HL-60/S4 treated with phorbol 12-myristate 13-acetate at 8.2 ng/mL for 4 days and 3 days (cell line): ENCODE measurements around the gene PRELID2.
"Not testable (repeated sequence)": the region's sequence is repeated elsewhere in the genome, so short reads cannot be mapped to it uniquely, and the experiment has no call there.

Source experiments
- in situ Hi-C: fragments of 300-500 bp; cut with MboI; formaldehyde crosslinking; loops from 2 replicates; pipeline ENCODE4 v1.15.0; 2022; ENCODE audit warnings: low sequenced_read_pairs

Gene PRELID2

DNA sequence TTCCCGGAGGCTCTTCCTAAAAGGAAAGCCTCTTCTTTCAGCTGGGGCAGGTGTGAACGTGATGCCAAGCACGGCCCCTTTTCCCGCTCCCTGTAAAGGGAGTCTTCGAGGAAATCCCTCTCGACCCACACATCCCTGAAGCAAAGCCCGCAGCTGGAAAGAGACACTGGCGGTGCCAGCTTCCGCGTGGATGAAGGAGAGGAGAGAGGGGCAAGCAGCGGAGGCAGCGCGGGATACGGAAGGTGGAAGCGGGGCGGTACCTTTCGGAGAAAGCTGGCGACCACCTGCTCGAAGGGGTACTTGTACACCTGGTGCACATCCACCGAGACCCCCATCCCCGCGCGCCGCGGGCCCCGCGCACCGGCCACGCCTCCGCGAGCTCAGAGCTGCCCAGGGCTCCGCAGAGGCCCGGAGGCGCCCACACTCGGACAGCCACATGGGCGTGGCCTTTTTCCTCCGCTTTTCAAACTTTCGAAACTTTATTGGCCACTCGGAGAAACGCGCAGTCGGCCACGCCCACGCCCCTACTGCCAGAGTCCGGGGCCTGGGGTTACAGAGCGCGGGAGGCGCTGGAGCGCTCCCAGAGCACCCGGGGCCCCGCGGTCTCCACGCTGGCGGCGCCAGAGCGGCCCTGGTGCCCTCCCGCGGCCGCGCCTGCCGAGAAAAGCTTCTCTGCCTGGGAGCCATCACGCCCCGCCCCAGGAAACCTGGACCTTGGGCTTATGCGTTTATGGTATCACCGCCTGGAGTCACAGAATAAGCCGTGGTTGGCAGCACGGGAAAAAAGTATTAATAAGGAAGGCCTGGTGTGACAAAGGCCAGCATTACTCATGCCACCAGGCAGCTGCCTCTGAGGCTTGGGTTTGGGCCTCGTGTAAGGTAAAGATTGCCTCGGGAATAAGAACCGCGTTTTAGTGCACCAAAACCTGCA lies at the start of gene PRELID2:
PRELID2 (minus strand) TSS at position 426 of the 931 bp plus-strand sequence; CDS start at position 335, 91 bp downstream.
- in situ Hi-C loops, result no loop called here

DNA sequence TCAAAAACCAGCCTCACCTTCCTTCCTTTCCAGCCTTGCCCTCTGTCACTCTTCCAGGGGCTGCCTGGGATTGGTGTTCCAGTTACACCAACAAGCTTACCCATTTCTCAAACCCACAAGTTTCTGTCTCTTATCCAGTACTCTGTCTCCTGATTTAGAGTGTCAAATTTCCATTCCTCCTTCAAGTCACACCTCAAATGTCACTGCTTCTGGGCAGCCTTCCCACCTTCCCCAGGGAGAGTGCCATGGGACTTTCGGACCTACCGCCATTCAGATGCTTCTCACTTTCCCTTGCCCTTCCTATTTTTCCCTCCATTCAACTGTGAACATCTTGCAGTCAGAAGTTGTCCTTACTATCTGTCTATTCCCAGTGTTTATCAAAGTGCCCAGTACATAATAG lies 39.6 kb upstream of the PRELID2 start:
- in situ Hi-C loops, result no loop called here

- in situ Hi-C loops, result no loop called here
These were observed 37.8 kb upstream of the PRELID2 start, which contains the start of gene GRXCR2 for GRCh38 chr5:145872914-145873313. Gene GRXCR2 (minus strand): TSS chr5:145873014. CDS start chr5:145872968, 46 bp downstream.

DNA sequence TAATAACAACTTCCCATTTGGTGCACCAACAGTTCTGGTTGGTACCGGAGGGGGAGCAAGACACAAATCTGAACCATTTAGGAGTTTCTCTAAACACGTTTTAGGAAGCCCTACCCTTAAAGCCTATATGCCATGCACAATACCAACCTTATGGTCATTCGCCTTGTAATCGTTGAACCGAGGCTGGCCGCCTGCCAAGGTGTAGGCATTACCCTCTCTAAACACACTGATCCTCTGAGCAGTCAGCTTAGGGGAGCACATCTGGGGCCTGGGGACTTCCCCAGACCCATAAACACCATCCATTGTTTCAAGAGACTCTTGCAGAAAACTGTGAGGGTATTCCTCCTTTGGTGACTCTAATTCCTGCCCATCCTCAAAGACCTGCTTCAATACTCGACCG lies 37.3 kb upstream of the PRELID2 start:
- in situ Hi-C loops, result no loop called here

GRCh38 chr5:145869753-145870152 lies 34.6 kb upstream of the PRELID2 start:
- in situ Hi-C loops, result no loop called here

DNA sequence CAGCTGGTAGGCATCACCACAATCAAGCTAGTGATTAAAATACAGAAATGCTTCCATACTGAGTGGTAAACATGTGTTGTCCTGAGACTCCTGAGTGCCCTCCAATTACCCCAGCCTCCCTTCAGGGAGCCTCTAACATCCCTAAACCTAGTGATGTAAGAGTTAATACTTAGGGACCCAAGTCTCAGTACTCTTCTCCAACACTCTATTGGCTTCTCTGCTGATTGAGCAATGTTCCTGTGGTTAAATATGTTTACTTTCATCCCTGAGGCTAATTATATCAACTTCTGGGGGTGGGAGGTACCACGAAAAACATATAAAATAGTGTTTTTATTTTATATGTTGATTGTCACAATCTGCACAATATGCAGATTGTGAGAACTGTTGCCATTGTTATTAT lies 32.7 kb upstream of the PRELID2 start:
- in situ Hi-C loops, result no loop called here

- in situ Hi-C loops, result not testable (repeated sequence)
These were observed 29.3 kb upstream of the PRELID2 start for GRCh38 chr5:145864432-145864831.

DNA sequence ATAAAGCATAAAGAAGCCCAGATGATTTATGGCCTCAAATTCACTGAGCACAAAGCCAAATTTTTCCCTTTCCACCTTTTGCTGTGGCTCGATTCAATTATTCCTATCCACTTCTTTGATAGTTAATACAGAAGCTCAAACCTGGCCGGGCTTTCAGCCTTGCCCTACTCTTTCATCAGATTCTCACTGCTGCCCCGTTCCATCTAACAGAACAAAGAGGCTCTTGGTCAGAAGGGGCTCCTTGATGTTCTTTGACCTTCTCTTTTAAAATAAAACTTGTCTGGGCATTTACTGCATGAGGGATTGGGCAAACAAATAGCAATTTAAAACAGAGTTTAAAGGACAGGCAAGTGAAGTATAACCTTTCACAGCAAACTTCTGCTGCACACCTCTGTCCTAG lies 27.9 kb upstream of the PRELID2 start:
- in situ Hi-C loops, result no loop called here

DNA sequence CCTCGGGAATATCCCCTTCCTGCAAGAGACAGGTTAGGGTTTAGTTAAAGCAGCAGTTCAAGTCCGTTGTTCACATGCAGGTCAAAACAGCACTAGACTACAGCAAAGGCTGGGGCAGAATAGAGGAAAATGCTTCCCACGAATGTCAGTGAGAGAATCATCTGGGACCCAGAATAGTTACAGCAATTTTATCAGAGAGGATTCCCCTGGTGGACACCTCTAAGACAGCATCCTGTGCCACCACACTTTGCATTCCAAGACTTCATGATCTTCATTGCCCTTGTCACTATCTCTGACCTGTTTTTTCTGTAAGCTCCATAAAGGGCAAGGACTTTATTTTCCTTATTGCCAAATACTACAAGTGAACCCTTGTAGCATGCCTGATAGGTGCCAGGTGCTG lies 24.8 kb upstream of the PRELID2 start:
- in situ Hi-C loops, result no loop called here

DNA sequence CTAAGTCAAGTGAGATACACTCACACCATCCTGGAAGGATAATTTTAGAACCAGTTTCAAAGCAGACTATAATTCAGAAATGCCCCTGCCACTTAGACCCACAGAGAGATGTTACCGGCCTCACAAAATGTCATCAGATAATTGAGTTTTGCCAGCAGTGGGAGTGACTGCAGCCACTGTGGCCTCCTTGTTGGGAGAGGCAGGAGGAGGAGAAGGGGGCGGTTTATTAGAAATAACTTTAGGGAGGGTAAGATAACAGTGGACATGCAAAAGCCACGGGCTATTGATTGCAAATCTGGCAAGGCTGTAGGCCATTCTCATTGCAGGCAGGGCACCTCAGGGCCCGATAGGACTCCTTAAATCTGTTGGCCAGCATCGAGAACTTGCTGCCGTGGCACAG lies 24.3 kb upstream of the PRELID2 start:
- in situ Hi-C loops, result no loop called here

DNA sequence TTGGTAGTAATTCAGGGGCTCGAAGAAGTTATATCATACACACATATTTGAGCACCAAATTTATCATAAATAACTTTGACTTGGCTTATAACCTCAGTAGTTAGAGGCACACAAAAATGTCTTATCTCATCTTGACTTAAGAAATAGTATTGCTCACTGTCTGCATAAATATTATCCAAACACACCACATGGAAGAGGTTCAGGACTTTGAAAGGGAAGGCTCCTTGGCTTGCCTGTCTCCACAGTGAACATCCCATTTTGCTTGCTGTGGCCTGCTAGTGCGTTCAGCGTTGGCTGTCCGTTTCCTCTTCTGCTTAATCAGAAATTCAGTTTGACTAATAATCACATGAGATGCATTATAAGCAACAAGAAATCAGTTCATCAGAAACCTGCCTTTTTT lies 23.8 kb upstream of the PRELID2 start:
- in situ Hi-C loops, result no loop called here

GRCh38 chr5:145856285-145856818 lies 21.2 kb upstream of the PRELID2 start:
- in situ Hi-C loops, result no loop called here

DNA sequence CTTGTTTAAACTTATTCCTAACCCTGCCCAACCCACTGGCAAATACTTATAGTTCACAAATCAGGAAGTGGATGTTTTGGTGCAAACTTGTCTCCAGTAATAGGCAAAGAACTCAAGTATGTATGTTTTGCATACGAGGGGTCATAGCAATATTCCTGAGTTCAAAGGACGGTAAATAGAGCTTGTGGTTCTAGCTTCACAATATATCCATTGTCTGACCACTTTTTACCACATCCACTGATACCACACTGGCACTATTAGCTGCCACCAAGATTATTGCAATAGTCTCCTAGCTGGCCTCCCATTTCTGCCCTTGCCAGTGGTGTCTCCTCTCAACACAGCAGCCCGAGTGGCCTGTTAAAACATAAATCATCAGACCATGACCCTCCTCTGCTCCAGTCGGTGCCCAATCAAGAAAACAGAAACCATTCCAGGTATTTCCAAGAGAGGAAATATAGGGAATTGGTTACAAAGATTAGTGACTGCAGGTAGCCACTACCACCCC lies 20.7 kb upstream of the PRELID2 start:
- in situ Hi-C loops, result no loop called here

DNA sequence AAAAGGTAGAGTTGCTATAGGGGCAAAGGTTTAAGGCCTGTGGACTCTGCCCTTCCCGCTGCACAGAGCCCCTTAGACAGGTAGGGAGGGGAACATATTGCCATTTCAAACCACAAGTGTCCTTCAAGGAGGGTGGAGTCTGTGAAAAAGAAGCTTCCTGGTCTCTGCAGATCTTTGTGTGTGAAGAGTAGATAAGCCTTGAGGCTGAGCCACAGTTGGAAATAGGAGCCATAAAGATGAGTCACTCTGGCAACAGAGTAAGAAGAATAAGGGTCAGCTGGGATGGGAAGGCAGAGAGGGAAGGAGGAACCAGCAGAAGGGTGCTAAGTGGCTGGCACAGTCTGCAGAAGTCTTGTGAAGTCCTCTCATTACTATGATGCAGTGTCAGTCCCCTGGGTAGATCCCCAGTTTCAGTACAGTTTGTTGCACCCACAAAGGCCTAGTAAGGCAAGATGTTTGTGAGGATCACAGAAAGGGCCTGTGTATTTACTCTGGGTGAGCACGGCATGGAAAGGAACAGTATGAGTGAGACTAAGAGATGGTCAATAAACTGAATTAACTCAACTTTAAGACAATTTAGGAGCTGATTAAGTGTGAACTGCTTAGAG lies 19.6 kb upstream of the PRELID2 start:
- in situ Hi-C loops, result no loop called here

DNA sequence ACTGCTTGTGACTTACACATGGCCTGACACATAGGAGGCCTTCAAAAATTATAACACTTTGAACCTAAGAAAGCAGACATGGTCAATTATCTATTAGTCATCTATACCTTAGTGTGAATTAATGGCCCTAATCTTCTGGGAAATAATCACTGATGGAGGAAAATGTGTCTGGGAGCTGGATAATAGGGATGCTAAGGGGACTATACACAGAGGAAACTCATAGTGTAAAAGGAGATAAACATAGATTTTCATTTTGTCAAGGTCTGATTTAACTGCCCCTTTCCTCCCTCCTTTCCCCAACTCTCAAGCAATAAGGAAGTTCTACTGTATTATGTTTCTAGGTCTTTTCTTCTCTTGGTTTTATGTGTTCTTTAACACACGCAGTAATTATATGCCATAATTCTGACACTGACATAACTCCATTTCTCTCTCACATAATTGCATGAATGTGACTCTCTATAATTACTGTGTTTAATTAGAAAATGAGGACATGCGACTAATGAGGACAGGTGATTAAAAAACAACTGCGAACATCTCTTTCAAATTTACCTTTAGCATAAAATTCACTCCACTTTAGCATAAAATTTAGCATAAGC lies 18.7 kb upstream of the PRELID2 start:
- in situ Hi-C loops, result no loop called here

DNA sequence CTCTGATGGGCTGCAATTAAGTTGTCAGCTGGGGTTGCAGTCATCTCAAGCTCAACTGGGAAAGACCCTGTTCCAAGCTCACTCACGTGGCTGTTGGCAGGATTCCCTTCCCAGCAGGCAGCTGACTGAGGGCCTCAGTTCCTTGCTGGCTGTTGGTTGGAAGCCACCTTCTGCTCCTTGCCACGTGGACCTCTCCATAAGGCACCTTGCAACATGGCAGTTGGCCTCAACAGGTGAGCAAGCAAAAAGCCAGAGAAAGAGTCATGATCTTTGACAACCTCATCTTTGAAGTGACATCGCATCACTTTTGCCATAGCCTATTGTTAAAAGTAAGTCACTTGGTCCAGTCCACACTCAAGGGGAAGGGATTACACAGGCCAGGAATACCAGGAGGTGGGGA lies 17.8 kb upstream of the PRELID2 start:
- in situ Hi-C loops, result no loop called here

- in situ Hi-C loops, result no loop called here
These were observed 13.7 kb upstream of the PRELID2 start for GRCh38 chr5:145848854-145849253.

GRCh38 chr5:145847499-145848497 lies 12.7 kb upstream of the PRELID2 start:
- in situ Hi-C loops, result no loop called here

DNA sequence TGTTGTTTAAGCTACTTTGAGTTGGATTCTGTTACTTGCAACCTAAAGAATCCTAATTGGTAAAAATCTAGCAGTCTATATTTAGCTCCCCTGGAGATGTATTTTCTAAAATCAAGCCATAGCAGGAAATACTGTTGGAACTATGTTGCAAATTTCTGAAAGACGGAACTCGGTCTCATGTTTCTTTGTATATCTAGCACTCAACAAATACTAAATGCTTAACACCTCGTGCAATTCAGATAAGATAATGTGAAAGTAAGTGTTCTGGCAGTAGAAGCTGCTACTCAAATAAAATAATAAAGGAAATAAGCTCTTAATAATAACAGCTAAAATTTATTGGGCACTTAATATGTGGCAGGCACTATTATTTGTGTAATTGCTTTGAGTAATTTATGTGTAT lies 10.9 kb upstream of the PRELID2 start:
- in situ Hi-C loops, result no loop called here

DNA sequence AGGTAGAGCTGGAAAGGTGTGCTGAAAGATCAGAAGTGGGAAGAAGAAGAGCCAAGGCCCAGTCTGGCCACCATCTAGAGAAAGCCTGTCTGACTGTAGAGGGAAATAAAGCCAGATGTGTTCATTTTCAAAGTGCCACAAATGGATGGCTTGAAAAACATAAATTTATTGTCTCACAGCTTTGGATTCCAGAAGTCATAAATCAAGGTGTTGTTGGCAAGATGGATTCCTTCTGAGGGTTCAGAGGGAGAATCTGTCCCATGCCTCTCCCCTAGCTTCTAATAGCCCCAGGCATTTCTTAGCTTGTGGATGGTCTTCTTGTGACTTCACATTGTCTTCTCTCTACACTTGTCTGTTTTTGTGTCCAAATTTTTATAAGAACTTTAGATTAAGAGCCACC lies 6.2 kb upstream of the PRELID2 start:
- in situ Hi-C loops, result no loop called here
